Smooth muscle cell (in vitro differentiated cells): ENCODE data around the gene SCIN. TPM values are rescaled to one million over a fixed set of nuclear protein-coding genes. Genes with fewer than 3 reads are reported as not detected.

Source experiments
- DNase-seq: peaks from one replicate; lab custom pipeline; 2025; ENCODE audit not compliant: unreplicated experiment; lab: John Stamatoyannopoulos, UW
- H2AFZ ChIP-seq: fragments of 200-600 bp; sonication (generic); 2 replicates; pipeline ENCODE4 v1.6.0; 2016; ENCODE audit warnings: antibody characterized with exemption, low read depth, mild to moderate bottlenecking
- H3F3A ChIP-seq: fragments of 200-600 bp; sonication (generic); 2 replicates; pipeline ENCODE4 v1.6.0; 2017; ENCODE audit warnings: antibody characterized with exemption, low read depth
- H3K27ac ChIP-seq: fragments of 200-600 bp; sonication (generic); 2 replicates; pipeline ENCODE4 v1.5.1; 2016; ENCODE audit warnings: low read depth, mild to moderate bottlenecking
- H3K27me3 ChIP-seq: fragments of 200-600 bp; sonication (generic); 2 replicates; pipeline ENCODE4 v1.6.1; 2016; ENCODE audit warnings: low read depth, mild to moderate bottlenecking
- H3K36me3 ChIP-seq: fragments of 200-600 bp; sonication (generic); 2 replicates; pipeline ENCODE4 v1.5.1; 2016; ENCODE audit warnings: low read depth
- H3K4me1 ChIP-seq: fragments of 200-600 bp; sonication (generic); 2 replicates; pipeline ENCODE4 v1.5.1; 2016; ENCODE audit warnings: low read depth
- H3K4me2 ChIP-seq: fragments of 200-600 bp; sonication (generic); 2 replicates; pipeline ENCODE4 v1.6.0; 2016; ENCODE audit warnings: mild to moderate bottlenecking
- H3K4me3 ChIP-seq: fragments of 200-600 bp; sonication (generic); 2 replicates; pipeline ENCODE4 v1.5.1; 2016; ENCODE audit warnings: mild to moderate bottlenecking
- H3K79me2 ChIP-seq: fragments of 200-600 bp; sonication (generic); 2 replicates; pipeline ENCODE4 v1.6.0; 2016; ENCODE audit warnings: low read depth, mild to moderate bottlenecking
- H3K9ac ChIP-seq: fragments of 200-600 bp; sonication (generic); 2 replicates; pipeline ENCODE4 v1.6.0; 2016; ENCODE audit warnings: low read depth
- H3K9me3 ChIP-seq: fragments of 200-600 bp; sonication (generic); replicated peaks from 2 replicates; pipeline ENCODE4 v1.5.1; 2016; ENCODE audit warnings: low read depth
- H4K20me1 ChIP-seq: fragments of 200-600 bp; sonication (generic); 2 replicates; pipeline ENCODE4 v1.6.0; 2016; ENCODE audit warnings: low read depth
- CTCF ChIP-seq: fragments of 200-600 bp; sonication (generic); IDR thresholded peaks from 2 replicates; pipeline ENCODE4 v1.5.1; 2017; ENCODE audit warnings: borderline replicate concordance, mild to moderate bottlenecking, antibody characterized with exemption; ENCODE audit not compliant: insufficient read depth, poor library complexity, severe bottlenecking
- WGBS: methylation state at CpG from one replicate; pipeline ENCODE4 v1.1.7; 2016; ENCODE audit warnings: low lambda C conversion rate; 5-methylcytosine and 5-hydroxymethylcytosine counted together
- polyA plus RNA-seq: library from polyadenylated mRNA; unstranded; fragments of >200 nt; fragmentation: Nextera tagmentation; extraction: Ambion mirVana; gene quantifications from 2 replicates; pipeline ENCODE4 v1.2.1, GENCODE V29; 2016
- total RNA-seq: library from RNA; depleted of rRNA; stranded (reverse); fragments of >200 nt; gene quantifications from 2 replicates; pipeline ENCODE4 v1.2.3, GENCODE V29; 2014

Gene SCIN
- total and polyA plus RNA-seq, 2 experiments from 2014 or later: 0.31 TPM

GRCh38 chr7:12529971-12530710 is 40.4 kb upstream of the SCIN start:
- no peaks in the 10 kb centered on the region for H3K4me1 ChIP-seq
- no peak overlapping the region for H3K27ac ChIP-seq
- H3K4me3 ChIP-seq: no peak overlapping the region
- H3K36me3 ChIP-seq: no peaks in the 10 kb centered on the region
- H2AFZ ChIP-seq: no peak overlapping the region
- no peaks in the 10 kb centered on the region for H3K79me2 ChIP-seq
- H3F3A ChIP-seq: no peaks in the 10 kb centered on the region
- WGBS: 78% methylated on average over 8 of the region's 8 CpGs
- H3K4me2 ChIP-seq: no peak overlapping the region
- no peak overlapping the region for H3K9ac ChIP-seq
- no peaks in the 10 kb centered on the region for H3K27me3 ChIP-seq
- DNase-seq: no peak
- no peaks in the 10 kb centered on the region for H3K9me3 ChIP-seq
- no peaks in the 10 kb centered on the region for H4K20me1 ChIP-seq
- TF ChIP-seq CTCF: no peak

- H3F3A ChIP-seq: no peaks in the 10 kb centered on the region
These were observed 38.7 kb upstream of the SCIN start for GRCh38 chr7:12531784-12532183.

GRCh38 chr7:12534046-12534445 is 36.5 kb upstream of the SCIN start:
- no peak for TF ChIP-seq CTCF
- Histone ChIP-seq H3K79me2 (no peaks in the 10 kb centered on the region), H3K9ac (no peak overlapping the region), H3K9me3 (no peaks in the 10 kb centered on the region), H2AFZ (no peak overlapping the region), H3F3A (no peaks in the 10 kb centered on the region), H3K4me3 (no peak overlapping the region), H3K27me3 (no peaks in the 10 kb centered on the region), H3K36me3 (no peaks in the 10 kb centered on the region), H4K20me1 (no peaks in the 10 kb centered on the region), H3K4me1 (no peaks in the 10 kb centered on the region), H3K27ac (no peak overlapping the region), H3K4me2 (no peak overlapping the region)
- WGBS: 87% methylated on average over 2 of the region's 2 CpGs
- DNase-seq: no peak

More at GRCh38 chr7:12531784-12532183, 38.7 kb upstream of the SCIN start:
- Histone ChIP-seq H2AFZ (no peak overlapping the region), H3K4me2 (no peak overlapping the region), H3K36me3 (no peaks in the 10 kb centered on the region), H3K79me2 (no peaks in the 10 kb centered on the region), H3K4me1 (no peaks in the 10 kb centered on the region), H4K20me1 (no peaks in the 10 kb centered on the region), H3K4me3 (no peak overlapping the region), H3K9me3 (no peaks in the 10 kb centered on the region), H3K9ac (no peak overlapping the region), H3K27me3 (no peaks in the 10 kb centered on the region), H3K27ac (no peak overlapping the region)
- TF ChIP-seq CTCF: no peak
- WGBS: 92% methylated on average over 4 of the region's 4 CpGs
- DNase-seq: no peak

GRCh38 chr7:12539681-12540080 is 30.8 kb upstream of the SCIN start:
- Histone ChIP-seq H3K9ac (no peak overlapping the region), H3K79me2 (no peaks in the 10 kb centered on the region), H3F3A (no peaks in the 10 kb centered on the region), H3K9me3 (no peaks in the 10 kb centered on the region), H2AFZ (no peak overlapping the region), H3K36me3 (no peaks in the 10 kb centered on the region), H3K4me2 (no peak overlapping the region), H4K20me1 (no peaks in the 10 kb centered on the region), H3K27ac (no peak overlapping the region), H3K4me1 (no peaks in the 10 kb centered on the region), H3K4me3 (no peak overlapping the region), H3K27me3 (no peaks in the 10 kb centered on the region)
- no peak for DNase-seq
- TF ChIP-seq CTCF: no peak
